Neutrophil (primary cell): ENCODE measurements around the gene CDH18.

Experiments
- H3K27ac ChIP-seq: fragments of 200-600 bp; sonication (generic); 2 replicates; pipeline ENCODE4 v1.5.1; 2016; ENCODE audit warnings: mild to moderate bottlenecking, moderate library complexity
- H3K27me3 ChIP-seq: fragments of 200-600 bp; sonication (generic); 2 replicates; pipeline ENCODE4 v1.6.0; 2016; ENCODE audit warnings: mild to moderate bottlenecking
- H3K36me3 ChIP-seq: fragments of 200-600 bp; sonication (generic); 2 replicates; pipeline ENCODE4 v1.5.1; 2017
- H3K4me1 ChIP-seq, 2 experiments: fragments of 200-600 bp in 1 of 2; sonication (generic) in 1 of 2; 1 replicate in 1 of 2; 2 replicates in 1 of 2; pipeline versions ENCODE4 v1.5.1 to v1.6.1; 2013 to 2016; ENCODE audit warnings: low read depth in 1 of 2, low read length in 1 of 2, mild to moderate bottlenecking in 1 of 2, moderate library complexity in 1 of 2; ENCODE audit not compliant: control insufficient read depth in 1 of 2, insufficient read depth in 1 of 2
- H3K4me3 ChIP-seq, 2 experiments: fragments of 200-600 bp in 1 of 2; sonication (generic) in 1 of 2; 1 replicate in 1 of 2; 2 replicates in 1 of 2; pipeline ENCODE4 v1.5.1; 2013 to 2016; ENCODE audit warnings: low read depth in 1 of 2, low read length in 1 of 2, mild to moderate bottlenecking in 1 of 2, moderate library complexity in 1 of 2
- H3K9me3 ChIP-seq: fragments of 200-600 bp; sonication (generic); 2 replicates; pipeline ENCODE4 v1.5.1; 2016
- TF ChIP-seq, protein P1 (sequence below): fragments of 200-600 bp; sonication (generic); IDR thresholded peaks from 2 replicates; pipeline ENCODE4 v1.5.1; 2016; ENCODE audit warnings: antibody characterized with exemption

The CDH18 gene

DNA sequence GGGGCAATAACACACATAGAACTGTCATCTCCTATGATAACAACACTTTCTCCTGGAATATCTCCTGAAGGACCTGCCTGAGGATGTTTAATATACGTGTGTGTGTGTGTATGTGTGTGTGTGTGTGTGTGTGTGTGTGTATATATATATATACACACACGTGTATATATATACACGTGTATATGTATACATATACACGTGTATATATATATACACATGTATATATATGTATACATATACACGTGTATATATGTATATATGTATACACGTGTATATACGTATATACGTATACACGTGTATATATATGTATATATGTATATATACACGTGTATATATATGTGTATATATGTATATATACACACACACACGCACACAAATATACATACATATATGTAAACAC lies 27.5 kb downstream of the CDH18 start:
- TF ChIP-seq, protein P1, sequence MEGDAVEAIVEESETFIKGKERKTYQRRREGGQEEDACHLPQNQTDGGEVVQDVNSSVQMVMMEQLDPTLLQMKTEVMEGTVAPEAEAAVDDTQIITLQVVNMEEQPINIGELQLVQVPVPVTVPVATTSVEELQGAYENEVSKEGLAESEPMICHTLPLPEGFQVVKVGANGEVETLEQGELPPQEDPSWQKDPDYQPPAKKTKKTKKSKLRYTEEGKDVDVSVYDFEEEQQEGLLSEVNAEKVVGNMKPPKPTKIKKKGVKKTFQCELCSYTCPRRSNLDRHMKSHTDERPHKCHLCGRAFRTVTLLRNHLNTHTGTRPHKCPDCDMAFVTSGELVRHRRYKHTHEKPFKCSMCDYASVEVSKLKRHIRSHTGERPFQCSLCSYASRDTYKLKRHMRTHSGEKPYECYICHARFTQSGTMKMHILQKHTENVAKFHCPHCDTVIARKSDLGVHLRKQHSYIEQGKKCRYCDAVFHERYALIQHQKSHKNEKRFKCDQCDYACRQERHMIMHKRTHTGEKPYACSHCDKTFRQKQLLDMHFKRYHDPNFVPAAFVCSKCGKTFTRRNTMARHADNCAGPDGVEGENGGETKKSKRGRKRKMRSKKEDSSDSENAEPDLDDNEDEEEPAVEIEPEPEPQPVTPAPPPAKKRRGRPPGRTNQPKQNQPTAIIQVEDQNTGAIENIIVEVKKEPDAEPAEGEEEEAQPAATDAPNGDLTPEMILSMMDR = no peak
- Histone ChIP-seq H3K27ac (no peak overlapping the region), H3K36me3 (no peaks in the 10 kb centered on the region), H3K4me3 (no peak overlapping the region), H3K4me1 (no peaks in the 10 kb centered on the region), H3K9me3 (no peaks in the 10 kb centered on the region), H3K27me3 (no peaks in the 10 kb centered on the region)

GRCh38 chr5:19959830-19960384 lies 28.1 kb downstream of the CDH18 start:
- no peaks in the 10 kb centered on the region for H3K9me3 ChIP-seq
- no peaks in the 10 kb centered on the region for H3K27me3 ChIP-seq
- no peak overlapping the region for H3K4me3 ChIP-seq
- H3K4me1 ChIP-seq = no peaks in the 10 kb centered on the region
- no peak overlapping the region for H3K27ac ChIP-seq
- TF ChIP-seq, protein P1 = no peak
- no peaks in the 10 kb centered on the region for H3K36me3 ChIP-seq

- no peak overlapping the region for H3K27ac ChIP-seq
- H3K27me3 ChIP-seq = no peaks in the 10 kb centered on the region
- no peaks in the 10 kb centered on the region for H3K36me3 ChIP-seq
- H3K4me1 ChIP-seq = no peaks in the 10 kb centered on the region
- no peaks in the 10 kb centered on the region for H3K9me3 ChIP-seq
- H3K4me3 ChIP-seq = no peak overlapping the region
- TF ChIP-seq, protein P1 = no peak
These were observed 37.1 kb downstream of the CDH18 start for GRCh38 chr5:19950897-19951296.

GRCh38 chr5:19940192-19940591 lies 47.8 kb downstream of the CDH18 start:
- no peaks in the 10 kb centered on the region for H3K27me3 ChIP-seq
- no peaks in the 10 kb centered on the region for H3K9me3 ChIP-seq
- TF ChIP-seq, protein P1 = no peak
- no peaks in the 10 kb centered on the region for H3K4me1 ChIP-seq
- H3K4me3 ChIP-seq = no peak overlapping the region
- no peak overlapping the region for H3K27ac ChIP-seq
- H3K36me3 ChIP-seq = no peaks in the 10 kb centered on the region

DNA sequence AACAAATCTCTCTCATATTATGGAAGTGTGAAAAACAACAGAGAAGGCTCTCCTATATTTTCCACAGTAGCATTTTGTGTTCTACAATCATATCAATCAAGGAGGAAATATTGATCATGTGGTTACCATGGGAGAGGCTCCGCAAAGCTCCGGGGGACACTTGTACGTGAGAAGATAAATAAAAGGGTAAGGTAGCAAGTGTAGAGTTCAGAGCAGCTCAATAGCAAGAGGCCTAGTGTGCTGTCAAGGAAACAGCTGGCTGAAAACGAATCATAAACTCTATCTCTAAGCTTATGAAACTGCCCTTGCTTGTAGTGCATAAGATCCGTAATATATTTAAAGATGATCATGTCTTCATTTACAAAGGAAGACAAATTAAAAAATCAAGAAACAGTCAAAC lies 57.5 kb downstream of the CDH18 start:
- TF ChIP-seq, protein P1 = no peak
- Histone ChIP-seq H3K27ac (no peak overlapping the region), H3K4me1 (no peaks in the 10 kb centered on the region), H3K4me3 (no peak overlapping the region), H3K36me3 (no peaks in the 10 kb centered on the region), H3K9me3 (no peaks in the 10 kb centered on the region), H3K27me3 (no peaks in the 10 kb centered on the region)
